ENCODE measurements around the gene KLHL41. TPM values are rescaled to one million over a fixed set of nuclear protein-coding genes. Genes with fewer than 3 reads are reported as not detected.

Gene KLHL41
- total and polyA plus RNA-seq, 2 of the 13 experiments (the other 11 are each of a cell fraction or from before 2014, with no cell fraction given), result 0.07 to 0.31 TPM

DNA sequence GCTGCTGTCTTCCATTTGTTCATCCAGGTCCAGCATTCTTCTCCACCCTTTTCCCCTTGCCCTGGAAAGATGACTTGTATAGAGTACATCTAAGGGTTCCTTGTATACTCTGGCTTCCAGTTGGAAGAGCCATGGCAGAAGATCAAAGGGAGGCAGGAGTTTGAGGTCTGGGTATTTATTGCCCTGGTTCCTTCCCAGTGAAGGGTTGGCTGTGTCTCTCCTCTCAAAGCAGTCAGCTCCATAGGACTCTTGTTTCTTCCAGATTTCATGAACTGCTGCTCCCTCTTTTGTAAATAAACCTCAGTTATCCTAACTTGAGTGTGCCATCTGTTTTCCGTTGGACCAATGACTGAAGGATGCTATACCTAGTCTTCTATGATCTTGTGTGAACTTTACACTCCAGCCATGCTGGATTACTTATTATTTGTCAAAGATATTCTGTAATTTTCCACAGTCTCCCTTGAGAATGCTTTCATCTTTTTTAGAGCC lies 23.8 kb upstream of the KLHL41 start (continued):
- TF ChIP-seq, protein P1, sequence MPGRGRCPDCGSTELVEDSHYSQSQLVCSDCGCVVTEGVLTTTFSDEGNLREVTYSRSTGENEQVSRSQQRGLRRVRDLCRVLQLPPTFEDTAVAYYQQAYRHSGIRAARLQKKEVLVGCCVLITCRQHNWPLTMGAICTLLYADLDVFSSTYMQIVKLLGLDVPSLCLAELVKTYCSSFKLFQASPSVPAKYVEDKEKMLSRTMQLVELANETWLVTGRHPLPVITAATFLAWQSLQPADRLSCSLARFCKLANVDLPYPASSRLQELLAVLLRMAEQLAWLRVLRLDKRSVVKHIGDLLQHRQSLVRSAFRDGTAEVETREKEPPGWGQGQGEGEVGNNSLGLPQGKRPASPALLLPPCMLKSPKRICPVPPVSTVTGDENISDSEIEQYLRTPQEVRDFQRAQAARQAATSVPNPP (CRISPR knock-in tag; IDR thresholded peaks at IDR 0.05), result no peak
- TF ChIP-seq BORCS8-MEF2B (CRISPR knock-in tag; IDR thresholded peaks at IDR 0.05), result no peak
- 0 out of 2 replicates have a peak, but pooled peaks have one; percentile 30 for TF ChIP-seq DMAP1 (CRISPR knock-in tag; IDR thresholded peaks at IDR 0.05)
- TF ChIP-seq SAFB2 (CRISPR knock-in tag; IDR thresholded peaks at IDR 0.05; ENCODE audit: borderline replicate concordance, low read depth), result no peak
- no peak for TF ChIP-seq KLF12 (CRISPR knock-in tag; IDR thresholded peaks at IDR 0.05; ENCODE audit: borderline replicate concordance)
- TF ChIP-seq KAT8 (CRISPR knock-in tag; IDR thresholded peaks at IDR 0.05), result peak; percentile 38; the same call in 1 of the 2 replicates

- no peak for FAIRE-seq
- in situ Hi-C loops (cut with HindIII; ENCODE audit: extremely low pct_ligation_motif_present, low pct_unique_long_range_greater_than_20kb) (no loop called here), intact Hi-C loops (cut with micrococcal nuclease; ENCODE audit: unreplicated experiment) (no loop called here)
- no TSS peak for BruUV-seq (replicated peaks)
- peaks cover 0 to 5% of the 10 kb centered on the region in 2 experiments; a peak in 1 of 5 replicates for H3K36me3 ChIP-seq (replicated peaks in 1 of 2; ENCODE audit: control insufficient read depth in 1 of 2, insufficient read depth in 2 of 2, low read length in 2 of 2)
- TF ChIP-seq, protein P2, sequence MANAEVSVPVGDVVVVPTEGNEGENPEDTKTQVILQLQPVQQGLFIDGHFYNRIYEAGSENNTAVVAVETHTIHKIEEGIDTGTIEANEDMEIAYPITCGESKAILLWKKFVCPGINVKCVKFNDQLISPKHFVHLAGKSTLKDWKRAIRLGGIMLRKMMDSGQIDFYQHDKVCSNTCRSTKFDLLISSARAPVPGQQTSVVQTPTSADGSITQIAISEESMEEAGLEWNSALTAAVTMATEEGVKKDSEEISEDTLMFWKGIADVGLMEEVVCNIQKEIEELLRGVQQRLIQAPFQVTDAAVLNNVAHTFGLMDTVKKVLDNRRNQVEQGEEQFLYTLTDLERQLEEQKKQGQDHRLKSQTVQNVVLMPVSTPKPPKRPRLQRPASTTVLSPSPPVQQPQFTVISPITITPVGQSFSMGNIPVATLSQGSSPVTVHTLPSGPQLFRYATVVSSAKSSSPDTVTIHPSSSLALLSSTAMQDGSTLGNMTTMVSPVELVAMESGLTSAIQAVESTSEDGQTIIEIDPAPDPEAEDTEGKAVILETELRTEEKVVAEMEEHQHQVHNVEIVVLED (CRISPR knock-in tag; IDR thresholded peaks at IDR 0.05; ENCODE audit: borderline replicate concordance), result no peak
- TF ChIP-seq CREM (IDR thresholded peaks at IDR 0.05), result 0 out of 2 replicates have a peak, but pooled peaks have one; percentile 20
- TF ChIP-seq CREM (CRISPR knock-in tag; IDR thresholded peaks at IDR 0.05), result no peak
- no peaks in the 10 kb centered on the region for H3K9me3 ChIP-seq (ENCODE audit: low read length)
- H3K27ac ChIP-seq (ENCODE audit: extremely low read length, insufficient read depth, low read length), result peak overlapping the region; percentile 9
- H4K20me1 ChIP-seq (ENCODE audit: insufficient read depth, low read length), result no peaks in the 10 kb centered on the region
- ChIA-PET CTCF (ENCODE audit: low intra/inter-chr PET ratio, low total read pairs) (no interaction called here), POLR2A (interaction anchor here (1.3 kb wide), 1 partner anchor 21 kb away, joined by 3 read pairs; no protein-coding TSS in a partner anchor)
- no peak overlapping the region for H2AFZ ChIP-seq (ENCODE audit: low read length)
- H3K4me1 ChIP-seq (ENCODE audit: insufficient read depth, low read length), result peaks cover 37% of the 10 kb centered on the region
- no peak for DNase-seq (ENCODE audit: low spot score)
- H3K9ac ChIP-seq (ENCODE audit: insufficient read depth, low read depth, low read length), result no peak overlapping the region
- no peaks in the 10 kb centered on the region for H3K27me3 ChIP-seq (ENCODE audit: control insufficient read depth in 1 of 2, insufficient read depth in 2 of 2, low read length in 2 of 2)
- H3K79me2 ChIP-seq (ENCODE audit: insufficient read depth, low read length), result no peaks in the 10 kb centered on the region
- H3K4me3 ChIP-seq (replicated peaks in 1 of 3; ENCODE audit: insufficient read depth in 1 of 3, low read depth in 2 of 3, low read length in 3 of 3), result no peak overlapping the region
- no peak for ATAC-seq
- no peak overlapping the region for H3K4me2 ChIP-seq (ENCODE audit: low read depth, low read length)
Measured at GRCh38 chr2:169486487-169486886, 23.0 kb upstream of the KLHL41 start.

Measured in HepG2 (cell line).